Uterus (tissue), 2 donors: ENCODE data around the gene GJB2.

Experiments used
- CTCF ChIP-seq, 4 experiments: fragments of 200-600 bp in 2 of 4; fragments of 450-650 bp in 2 of 4; sonication (generic) in 2 of 4; IDR thresholded peaks; one replicate each; pipeline ENCODE4 v1.5.1; 2016 to 2019; ENCODE audit warnings: antibody characterized with exemption in 4 of 4, mild to moderate bottlenecking in 2 of 4, moderate library complexity in 1 of 4
- POLR2A ChIP-seq, 2 donors: fragments of 450-650 bp; IDR thresholded peaks; one replicate each; pipeline ENCODE4 v1.6.1; 2016; ENCODE audit warnings: antibody characterized with exemption in 2 of 2, mild to moderate bottlenecking in 1 of 2, moderate library complexity in 1 of 2

GRCh38 chr13:20156702-20157101 lies 36.0 kb downstream of the GJB2 start:
- TF ChIP-seq CTCF (IDR thresholded peaks at IDR 0.05): no peak
- TF ChIP-seq POLR2A (IDR thresholded peaks at IDR 0.05): no peak
